ENCODE data around the gene HOXB1.

GRCh38 chr17:48577330-48577945 lies 46.6 kb upstream of the HOXB1 start:
- TF ChIP-seq POLR2AphosphoS5 (IDR thresholded peaks at IDR 0.05; ENCODE audit: low read depth, low read length) (no peak), YY1 (IDR thresholded peaks at IDR 0.05; ENCODE audit: low read depth, low read length) (no peak), HDAC2 (IDR thresholded peaks at IDR 0.05; ENCODE audit: borderline replicate concordance in 1 of 2, low read depth in 2 of 2, low read length in 2 of 2) (no peak), TEAD4 (IDR thresholded peaks at IDR 0.05; ENCODE audit: low read depth, low read length) (no peak), SP2 (IDR thresholded peaks at IDR 0.05; ENCODE audit: low read length) (no peak), POU5F1 (IDR thresholded peaks at IDR 0.05; ENCODE audit: low read depth, low read length) (no peak), CTCF (IDR thresholded peaks at IDR 0.05; ENCODE audit: control extremely low read depth in 1 of 3, insufficient read depth in 1 of 3, low read depth in 1 of 3, low read length in 3 of 3) (no peak), RAD21 (IDR thresholded peaks at IDR 0.05 in 1 of 2, conservative IDR thresholded peaks at IDR 0.05 in 1 of 2; ENCODE audit: low read depth in 2 of 2, low read length in 2 of 2) (no peak), CHD2 (IDR thresholded peaks at IDR 0.05; ENCODE audit: low read length) (no peak), CEBPB (IDR thresholded peaks at IDR 0.05; ENCODE audit: low read depth, low read length) (no peak), CBX5 (IDR thresholded peaks at IDR 0.05; ENCODE audit: low read depth, low read length) (no peak), JUN (IDR thresholded peaks at IDR 0.05; ENCODE audit: low read depth, low read length) (no peak)
